Measurements from ENCODE around the gene SLC39A3. TPM values are rescaled to one million over a fixed set of nuclear protein-coding genes. Genes with fewer than 3 reads are reported as not detected.

Gene SLC39A3
- total RNA-seq, 1 donor: 33.7 TPM

- Histone ChIP-seq H3K79me2 (ENCODE audit: insufficient read depth, low read length) (no peaks in the 10 kb centered on the region), H3K27ac (ENCODE audit: low read depth, low read length) (no peak overlapping the region), H2AFZ (ENCODE audit: low read length) (no peak overlapping the region), H3K9me3 (ENCODE audit: low read depth, low read length) (no peaks in the 10 kb centered on the region), H3K4me3 (ENCODE audit: insufficient read depth, low read length) (no peak overlapping the region), H3K36me3 (ENCODE audit: insufficient read depth, low read length) (peaks cover 30% of the 10 kb centered on the region), H3K27me3 (ENCODE audit: insufficient read depth, low read length) (no peaks in the 10 kb centered on the region), H3K4me2 (ENCODE audit: insufficient read depth, low read length) (no peak overlapping the region), H3K4me1 (ENCODE audit: insufficient read depth, low read length) (no peaks in the 10 kb centered on the region), H4K20me1 (ENCODE audit: insufficient read depth, low read length) (no peaks in the 10 kb centered on the region)
- no peak for TF ChIP-seq CTCF (IDR thresholded peaks at IDR 0.05; ENCODE audit: extremely low read depth, low read depth, low read length)
- DNase-seq (ENCODE audit: insufficient read length, low spot score, missing footprints): peak; percentile 34
Observed at GRCh38 chr19:2755811-2756210, 16.0 kb upstream of the SLC39A3 start.

- Histone ChIP-seq H3K36me3 (ENCODE audit: insufficient read depth, low read length) (peaks cover 26% of the 10 kb centered on the region), H3K79me2 (ENCODE audit: insufficient read depth, low read length) (no peaks in the 10 kb centered on the region), H3K4me1 (ENCODE audit: insufficient read depth, low read length) (no peaks in the 10 kb centered on the region), H3K27ac (ENCODE audit: low read depth, low read length) (no peak overlapping the region), H3K27me3 (ENCODE audit: insufficient read depth, low read length) (no peaks in the 10 kb centered on the region), H2AFZ (ENCODE audit: low read length) (no peak overlapping the region), H3K4me3 (ENCODE audit: insufficient read depth, low read length) (no peak overlapping the region), H3K9me3 (ENCODE audit: low read depth, low read length) (no peaks in the 10 kb centered on the region), H3K4me2 (ENCODE audit: insufficient read depth, low read length) (no peak overlapping the region), H4K20me1 (ENCODE audit: insufficient read depth, low read length) (no peaks in the 10 kb centered on the region)
- DNase-seq (ENCODE audit: insufficient read length, low spot score, missing footprints): no peak
- no peak for TF ChIP-seq CTCF (IDR thresholded peaks at IDR 0.05; ENCODE audit: extremely low read depth, low read depth, low read length)
Observed at GRCh38 chr19:2755448-2755705, 15.6 kb upstream of the SLC39A3 start.

DNA sequence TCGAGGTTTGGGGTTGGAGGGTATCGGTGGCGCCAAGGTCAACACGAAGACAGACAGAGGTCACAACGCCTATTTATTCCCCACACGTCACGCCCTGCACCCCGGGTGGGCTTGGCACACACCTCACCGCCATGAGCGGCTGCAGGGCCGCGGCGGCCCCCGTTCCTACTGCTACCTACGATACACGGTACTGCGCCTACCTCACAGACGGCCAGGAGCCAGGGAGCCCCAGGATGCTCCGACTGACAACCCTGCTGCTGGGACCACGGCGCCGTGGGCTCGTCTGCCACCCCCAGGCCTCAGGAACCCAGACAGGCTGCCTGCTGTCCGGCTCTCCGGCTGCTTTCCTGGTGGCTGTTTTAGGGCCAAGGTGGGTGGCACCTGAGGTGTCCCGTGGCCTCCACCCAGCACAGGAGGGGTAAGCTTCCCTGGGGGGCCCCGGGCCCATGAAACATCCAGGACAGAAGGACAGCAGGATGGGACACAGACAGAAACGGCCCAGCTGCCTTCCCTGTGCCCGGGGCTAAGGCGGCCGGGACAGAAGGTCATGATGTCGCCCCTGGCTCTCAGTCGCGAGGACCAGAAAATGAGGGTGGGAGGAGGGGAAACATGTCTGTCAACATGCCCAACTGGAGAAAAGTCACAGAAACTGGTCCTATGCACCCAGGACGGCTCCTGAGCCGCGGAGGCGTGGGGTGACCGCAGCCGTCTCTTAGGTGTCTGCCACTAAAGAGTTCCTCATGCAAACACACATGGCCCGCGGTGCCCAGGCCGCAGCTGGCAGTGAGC is 15.0 kb upstream of the SLC39A3 start:
- Histone ChIP-seq H3K27ac (ENCODE audit: low read depth, low read length) (no peak overlapping the region), H3K27me3 (ENCODE audit: insufficient read depth, low read length) (no peaks in the 10 kb centered on the region), H3K4me2 (ENCODE audit: insufficient read depth, low read length) (no peak overlapping the region), H3K79me2 (ENCODE audit: insufficient read depth, low read length) (no peaks in the 10 kb centered on the region), H3K4me3 (ENCODE audit: insufficient read depth, low read length) (no peak overlapping the region), H2AFZ (ENCODE audit: low read length) (no peak overlapping the region), H3K36me3 (ENCODE audit: insufficient read depth, low read length) (peaks cover 24% of the 10 kb centered on the region), H4K20me1 (ENCODE audit: insufficient read depth, low read length) (no peaks in the 10 kb centered on the region), H3K9me3 (ENCODE audit: low read depth, low read length) (no peaks in the 10 kb centered on the region), H3K4me1 (ENCODE audit: insufficient read depth, low read length) (no peaks in the 10 kb centered on the region)
- peak; percentile 78 for DNase-seq (ENCODE audit: insufficient read length, low spot score, missing footprints)
- TF ChIP-seq CTCF (IDR thresholded peaks at IDR 0.05; ENCODE audit: extremely low read depth, low read depth, low read length): no peak

DNA sequence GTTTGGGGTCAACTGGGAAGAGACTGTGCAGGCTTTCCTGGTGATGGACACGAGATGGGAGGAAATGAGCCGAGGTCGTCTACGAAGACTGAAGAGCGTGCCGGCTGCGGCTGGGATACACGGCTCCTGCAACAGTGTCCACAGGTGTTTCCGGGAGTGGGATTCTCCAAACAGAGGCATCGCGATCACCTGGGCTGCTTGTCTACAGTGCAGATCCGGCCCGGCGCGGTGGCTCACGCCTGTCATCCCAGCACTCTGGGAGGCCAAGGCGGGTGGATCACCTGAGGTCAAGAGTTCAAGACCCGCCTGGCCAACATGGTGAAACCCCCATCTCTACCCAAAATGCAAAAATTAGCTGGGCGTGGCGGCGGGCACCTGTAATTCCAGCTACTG is 11.6 kb upstream of the SLC39A3 start:
- DNase-seq (ENCODE audit: insufficient read length, low spot score, missing footprints): peak; percentile 26
- H3K4me3 ChIP-seq (ENCODE audit: insufficient read depth, low read length): no peak overlapping the region
- H3K9me3 ChIP-seq (ENCODE audit: low read depth, low read length): no peaks in the 10 kb centered on the region
- H3K79me2 ChIP-seq (ENCODE audit: insufficient read depth, low read length): no peaks in the 10 kb centered on the region
- H3K36me3 ChIP-seq (ENCODE audit: insufficient read depth, low read length): peaks cover 5% of the 10 kb centered on the region
- TF ChIP-seq CTCF (IDR thresholded peaks at IDR 0.05; ENCODE audit: extremely low read depth, low read depth, low read length): no peak
- no peak overlapping the region for H3K27ac ChIP-seq (ENCODE audit: low read depth, low read length)
- H3K27me3 ChIP-seq (ENCODE audit: insufficient read depth, low read length): no peaks in the 10 kb centered on the region
- no peaks in the 10 kb centered on the region for H3K4me1 ChIP-seq (ENCODE audit: insufficient read depth, low read length)
- H2AFZ ChIP-seq (ENCODE audit: low read length): no peak overlapping the region
- H4K20me1 ChIP-seq (ENCODE audit: insufficient read depth, low read length): no peaks in the 10 kb centered on the region
- no peak overlapping the region for H3K4me2 ChIP-seq (ENCODE audit: insufficient read depth, low read length)

Data from osteoblast (primary cell).